ENCODE data around the gene LPAR3. TPM values are rescaled to one million over a fixed set of nuclear protein-coding genes. Genes with fewer than 3 reads are reported as not detected.

The LPAR3 gene
- polyA plus RNA-seq, 2 of the 4 experiments (the other 2 are of a cell fraction), result 0.01 to 0.08 TPM

DNA sequence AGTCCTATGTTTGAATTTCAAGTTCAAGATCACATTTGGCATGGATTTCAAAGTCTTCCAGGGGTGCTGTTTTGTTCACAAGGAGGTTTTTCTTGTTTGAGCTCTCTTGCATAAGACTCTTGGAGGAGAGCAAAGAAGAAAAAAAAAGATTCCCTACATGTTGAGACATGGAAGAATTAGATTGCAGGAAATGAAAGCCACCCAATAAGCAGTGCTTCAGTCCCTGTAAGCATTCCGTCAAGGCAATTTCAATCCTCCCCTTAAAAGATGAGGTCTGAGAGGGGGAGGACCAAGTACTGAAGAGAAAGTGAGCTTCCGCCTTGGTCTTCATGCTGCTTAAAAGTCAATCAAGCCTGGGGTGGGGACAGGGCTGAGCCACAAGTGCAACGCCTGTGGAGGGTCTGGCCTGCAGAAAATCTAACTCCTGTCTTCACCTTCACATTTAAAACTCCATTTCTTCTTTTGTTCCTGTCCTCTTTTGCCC lies 50.2 kb downstream of the LPAR3 start:
- Histone ChIP-seq H3K4me1 (no peaks in the 10 kb centered on the region), H3K27ac (no peak overlapping the region), H3K4me3 (no peak overlapping the region), H3K4me2 (no peak overlapping the region), H3K9me3 (no peaks in the 10 kb centered on the region)
- WGBS (ENCODE audit: missing lambda C conversion rate), result 47% methylated on average over 3 of the region's 3 CpGs
- FAIRE-seq, result no peak
- ChIA-PET CTCF (interaction anchor here (1.6 kb wide), 1 partner anchor 60 kb away, joined by 5 read pairs; no protein-coding TSS in a partner anchor), POLR2A (no interaction called here)
- TF ChIP-seq GATA3 (IDR thresholded peaks at IDR 0.05; ENCODE audit: borderline replicate concordance) (no peak), CTCF (IDR thresholded peaks at IDR 0.05) (no peak), ESRRA (IDR thresholded peaks at IDR 0.05; ENCODE audit: borderline replicate concordance, low read length) (no peak), EHMT2 (IDR thresholded peaks at IDR 0.05; ENCODE audit: low read depth) (no peak), ZNF302 (CRISPR knock-in tag; IDR thresholded peaks at IDR 0.05) (no peak), RAD21 (conservative IDR thresholded peaks at IDR 0.05 in 1 of 2, IDR thresholded peaks at IDR 0.05 in 1 of 2) (no peak), HMGXB4 (CRISPR knock-in tag; IDR thresholded peaks at IDR 0.05; ENCODE audit: borderline replicate concordance) (no peak), HDAC2 (IDR thresholded peaks at IDR 0.05) (no peak), FOSL2 (IDR thresholded peaks at IDR 0.05) (no peak), FOSL2 (CRISPR knock-in tag; IDR thresholded peaks at IDR 0.05) (no peak), ZFP36 (IDR thresholded peaks at IDR 0.05; ENCODE audit: borderline replicate concordance, partially characterized antibody) (no peak), POLR2AphosphoS2 (conservative IDR thresholded peaks at IDR 0.05; ENCODE audit: low read length) (no peak)
- TF ChIP-seq, protein P1, sequence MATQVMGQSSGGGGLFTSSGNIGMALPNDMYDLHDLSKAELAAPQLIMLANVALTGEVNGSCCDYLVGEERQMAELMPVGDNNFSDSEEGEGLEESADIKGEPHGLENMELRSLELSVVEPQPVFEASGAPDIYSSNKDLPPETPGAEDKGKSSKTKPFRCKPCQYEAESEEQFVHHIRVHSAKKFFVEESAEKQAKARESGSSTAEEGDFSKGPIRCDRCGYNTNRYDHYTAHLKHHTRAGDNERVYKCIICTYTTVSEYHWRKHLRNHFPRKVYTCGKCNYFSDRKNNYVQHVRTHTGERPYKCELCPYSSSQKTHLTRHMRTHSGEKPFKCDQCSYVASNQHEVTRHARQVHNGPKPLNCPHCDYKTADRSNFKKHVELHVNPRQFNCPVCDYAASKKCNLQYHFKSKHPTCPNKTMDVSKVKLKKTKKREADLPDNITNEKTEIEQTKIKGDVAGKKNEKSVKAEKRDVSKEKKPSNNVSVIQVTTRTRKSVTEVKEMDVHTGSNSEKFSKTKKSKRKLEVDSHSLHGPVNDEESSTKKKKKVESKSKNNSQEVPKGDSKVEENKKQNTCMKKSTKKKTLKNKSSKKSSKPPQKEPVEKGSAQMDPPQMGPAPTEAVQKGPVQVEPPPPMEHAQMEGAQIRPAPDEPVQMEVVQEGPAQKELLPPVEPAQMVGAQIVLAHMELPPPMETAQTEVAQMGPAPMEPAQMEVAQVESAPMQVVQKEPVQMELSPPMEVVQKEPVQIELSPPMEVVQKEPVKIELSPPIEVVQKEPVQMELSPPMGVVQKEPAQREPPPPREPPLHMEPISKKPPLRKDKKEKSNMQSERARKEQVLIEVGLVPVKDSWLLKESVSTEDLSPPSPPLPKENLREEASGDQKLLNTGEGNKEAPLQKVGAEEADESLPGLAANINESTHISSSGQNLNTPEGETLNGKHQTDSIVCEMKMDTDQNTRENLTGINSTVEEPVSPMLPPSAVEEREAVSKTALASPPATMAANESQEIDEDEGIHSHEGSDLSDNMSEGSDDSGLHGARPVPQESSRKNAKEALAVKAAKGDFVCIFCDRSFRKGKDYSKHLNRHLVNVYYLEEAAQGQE (IDR thresholded peaks at IDR 0.05), result no peak
- ATAC-seq, result no peak
- DNase-seq (ENCODE audit: low read depth in 1 of 2, low spot score in 1 of 2), result no peak

- Histone ChIP-seq H3K4me3 (no peak overlapping the region), H3K4me2 (no peak overlapping the region), H3K9me3 (no peaks in the 10 kb centered on the region), H3K4me1 (no peaks in the 10 kb centered on the region), H3K27ac (no peak overlapping the region)
- no peak for TF ChIP-seq KDM5A (IDR thresholded peaks at IDR 0.05)
- TF ChIP-seq RFX5 (IDR thresholded peaks at IDR 0.05), result no peak
- WGBS (ENCODE audit: missing lambda C conversion rate), result 48% methylated on average over 2 of the region's 2 CpGs
- ATAC-seq (no peak), FAIRE-seq (no peak), DNase-seq (ENCODE audit: low read depth in 1 of 2, low spot score in 1 of 2) (no peak)
- ChIA-PET POLR2A (no interaction called here), CTCF (no interaction called here)
Observed at GRCh38 chr1:84841971-84842370, 51.0 kb downstream of the LPAR3 start.

- ChIA-PET CTCF (interaction anchor here (0.6 kb wide), 1 partner anchor 22 kb away, joined by 3 read pairs; no protein-coding TSS in a partner anchor), POLR2A (no interaction called here)
- no peak overlapping the region for H3K27ac ChIP-seq
- no peak for TF ChIP-seq KDM1A (IDR thresholded peaks at IDR 0.05; ENCODE audit: low read depth)
- H3K9me3 ChIP-seq, result no peaks in the 10 kb centered on the region
- H3K4me1 ChIP-seq, result no peaks in the 10 kb centered on the region
- no peak for FAIRE-seq
- ATAC-seq, result no peak
- no peak overlapping the region for H3K4me2 ChIP-seq
- no peak for DNase-seq (ENCODE audit: low read depth in 1 of 2, low spot score in 1 of 2)
- no peak overlapping the region for H3K4me3 ChIP-seq
Observed at GRCh38 chr1:84840346-84840745, 52.7 kb downstream of the LPAR3 start.
